Measurements from ENCODE around the gene TP53BP2.

TP53BP2 gene

GRCh38 chr1:223765036-223765718 is 80.6 kb downstream of the TP53BP2 start:
- no peak for DNase-seq (ENCODE audit: low read depth)

- DNase-seq (ENCODE audit: low read depth) = no peak
These were observed 81.9 kb downstream of the TP53BP2 start for GRCh38 chr1:223763881-223764280.

DNA sequence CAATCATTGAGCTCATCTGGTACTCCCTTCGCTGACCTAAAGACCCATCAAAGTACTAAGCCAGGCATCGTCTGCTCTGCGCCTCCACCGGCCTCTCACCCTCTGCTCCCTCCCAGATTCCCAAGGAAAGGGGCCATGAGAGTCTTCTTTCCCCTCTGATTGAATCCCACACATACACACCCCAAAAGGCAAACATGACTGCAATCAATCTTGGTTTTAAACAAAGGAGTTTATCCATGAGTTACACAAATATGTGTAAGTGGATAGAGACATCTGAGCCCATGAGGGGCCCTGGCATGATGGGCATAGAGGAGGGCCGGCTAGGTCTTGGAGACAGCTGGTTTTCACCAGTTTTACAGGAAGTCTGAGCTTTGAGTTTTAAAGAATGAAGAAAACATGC is 82.5 kb downstream of the TP53BP2 start:
- DNase-seq (ENCODE audit: low read depth) = no peak

DNA sequence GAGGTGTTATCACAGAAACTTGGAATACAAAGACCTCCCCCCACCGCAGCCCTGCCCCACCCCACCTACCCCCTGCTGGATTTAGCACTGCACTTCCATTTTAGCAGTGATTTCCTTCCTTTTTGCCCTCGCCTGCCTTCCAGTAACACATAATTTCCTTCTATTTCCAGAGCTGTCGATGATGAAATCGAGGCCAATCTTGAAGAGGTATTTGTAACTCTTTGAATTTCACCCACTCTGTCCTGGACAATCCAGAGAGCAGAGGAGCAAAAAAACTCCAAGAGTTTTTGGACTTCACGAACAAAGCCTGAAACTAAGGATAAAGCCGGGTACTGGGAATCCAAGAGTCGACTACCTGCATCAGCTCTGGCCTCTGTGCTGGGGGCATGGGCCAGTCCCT is 84.3 kb downstream of the TP53BP2 start:
- DNase-seq (ENCODE audit: low read depth) = no peak

GRCh38 chr1:223760833-223761232 is 84.9 kb downstream of the TP53BP2 start:
- DNase-seq (ENCODE audit: low read depth) = no peak

DNA sequence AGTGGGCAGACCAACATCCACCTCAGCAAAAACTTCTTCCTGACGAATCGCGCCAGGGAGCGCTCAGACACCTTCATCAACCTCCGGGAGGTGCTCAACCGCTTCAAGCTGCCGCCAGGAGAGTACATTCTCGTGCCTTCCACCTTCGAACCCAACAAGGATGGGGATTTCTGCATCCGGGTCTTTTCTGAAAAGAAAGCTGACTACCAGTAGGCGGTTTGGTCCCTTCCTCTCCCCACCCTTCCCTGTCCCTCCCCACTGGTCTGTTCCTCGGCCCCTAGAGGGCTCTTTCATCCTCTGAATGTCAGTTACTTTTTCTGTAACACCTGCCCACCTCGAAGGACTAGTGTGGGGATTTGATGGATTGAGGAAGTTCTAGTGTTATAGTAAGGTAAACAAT is 86.5 kb downstream of the TP53BP2 start:
- no peak for DNase-seq (ENCODE audit: low read depth)

GRCh38 chr1:223758734-223759133 is 87.0 kb downstream of the TP53BP2 start:
- DNase-seq (ENCODE audit: low read depth) = no peak

- no peak for DNase-seq (ENCODE audit: low read depth)
These were observed 88.7 kb downstream of the TP53BP2 start for GRCh38 chr1:223756806-223757700.

DNA sequence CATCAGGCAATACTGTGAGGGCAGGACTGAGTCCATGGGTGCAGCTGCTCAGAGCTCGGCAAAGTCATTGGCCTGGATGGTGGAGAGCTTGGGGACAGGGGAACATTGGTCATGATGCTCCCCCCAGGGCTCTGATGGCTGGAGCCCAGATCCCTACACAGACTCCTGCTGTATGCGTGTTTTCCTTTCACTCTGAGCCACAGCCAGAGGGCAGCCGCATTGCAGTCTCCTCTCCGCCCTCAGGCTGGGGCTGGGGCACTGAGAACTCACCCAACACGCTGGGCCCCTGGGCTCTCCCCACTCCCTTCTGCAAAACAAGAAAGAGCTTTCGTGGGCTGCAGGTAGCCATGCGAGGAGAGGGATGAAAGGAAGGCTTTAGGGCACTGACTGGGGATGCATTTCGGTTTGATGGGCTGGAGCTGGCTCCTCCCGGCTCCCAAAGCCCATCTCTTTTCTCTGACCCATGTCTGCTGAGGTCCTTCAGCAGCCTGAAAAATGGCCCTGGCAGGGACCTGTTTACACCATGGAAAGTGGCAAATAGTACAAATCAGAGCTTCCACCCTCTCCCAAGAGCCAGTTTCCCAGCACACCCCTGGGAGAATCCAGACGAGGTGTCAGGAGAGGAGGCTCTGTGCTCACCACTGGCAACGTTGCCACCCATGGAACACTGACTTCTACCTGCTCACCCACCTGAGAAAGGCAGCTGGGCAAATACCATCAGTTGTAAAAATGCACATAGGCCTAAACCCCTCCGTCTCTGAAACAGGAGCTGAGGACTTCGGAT is 89.6 kb downstream of the TP53BP2 start:
- no peak for DNase-seq (ENCODE audit: low read depth)

DNA sequence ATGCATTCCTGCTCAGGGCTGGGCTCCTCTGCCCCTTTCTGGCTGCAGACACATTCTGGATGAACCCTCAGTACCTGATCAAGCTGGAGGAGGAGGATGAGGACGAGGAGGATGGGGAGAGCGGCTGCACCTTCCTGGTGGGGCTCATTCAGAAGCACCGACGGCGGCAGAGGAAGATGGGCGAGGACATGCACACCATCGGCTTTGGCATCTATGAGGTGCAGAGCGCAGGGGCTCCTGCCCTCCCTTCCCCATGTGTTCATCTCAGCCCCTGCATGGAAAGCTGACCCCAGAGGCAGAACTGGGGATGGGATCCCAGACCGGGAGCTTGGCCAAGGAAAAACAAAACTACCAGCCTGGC is 90.3 kb downstream of the TP53BP2 start:
- DNase-seq (ENCODE audit: low read depth) = no peak

DNA sequence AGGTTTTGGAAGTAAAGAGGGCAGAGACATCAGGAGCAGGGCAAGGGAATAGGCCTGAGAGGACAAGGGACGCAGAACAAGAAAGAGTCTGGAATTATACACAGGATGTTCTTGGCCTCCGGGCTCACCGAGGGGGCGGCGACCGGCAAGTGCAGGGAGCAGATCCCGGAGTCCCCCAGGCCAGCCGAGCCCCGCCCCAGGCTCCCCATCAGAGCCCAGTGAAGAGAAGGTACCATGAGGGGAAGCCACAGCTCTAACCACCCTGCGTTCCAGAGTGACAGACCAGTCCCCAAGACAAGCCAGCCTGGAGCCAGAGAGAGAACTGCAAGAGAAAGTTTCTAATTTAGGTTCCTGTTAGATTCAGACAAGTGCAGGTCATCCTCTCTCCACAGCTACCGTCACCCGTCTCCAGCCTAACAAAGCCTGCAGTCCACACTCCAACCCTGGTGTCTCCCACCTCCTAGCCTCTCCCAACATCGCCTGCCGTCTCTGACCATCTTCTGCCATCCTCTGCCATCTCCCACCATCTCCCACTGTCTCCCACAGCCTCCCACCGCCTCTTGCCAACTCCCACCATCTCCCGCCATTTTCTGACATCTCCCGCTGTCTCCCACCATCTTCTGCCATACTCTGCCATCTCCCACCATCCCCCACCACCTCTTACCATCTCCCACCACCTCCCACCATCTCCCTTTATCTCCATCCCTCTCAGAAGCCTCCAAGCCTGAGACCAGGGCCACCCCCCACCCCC is 90.9 kb downstream of the TP53BP2 start:
- DNase-seq (ENCODE audit: low read depth) = no peak

DNA sequence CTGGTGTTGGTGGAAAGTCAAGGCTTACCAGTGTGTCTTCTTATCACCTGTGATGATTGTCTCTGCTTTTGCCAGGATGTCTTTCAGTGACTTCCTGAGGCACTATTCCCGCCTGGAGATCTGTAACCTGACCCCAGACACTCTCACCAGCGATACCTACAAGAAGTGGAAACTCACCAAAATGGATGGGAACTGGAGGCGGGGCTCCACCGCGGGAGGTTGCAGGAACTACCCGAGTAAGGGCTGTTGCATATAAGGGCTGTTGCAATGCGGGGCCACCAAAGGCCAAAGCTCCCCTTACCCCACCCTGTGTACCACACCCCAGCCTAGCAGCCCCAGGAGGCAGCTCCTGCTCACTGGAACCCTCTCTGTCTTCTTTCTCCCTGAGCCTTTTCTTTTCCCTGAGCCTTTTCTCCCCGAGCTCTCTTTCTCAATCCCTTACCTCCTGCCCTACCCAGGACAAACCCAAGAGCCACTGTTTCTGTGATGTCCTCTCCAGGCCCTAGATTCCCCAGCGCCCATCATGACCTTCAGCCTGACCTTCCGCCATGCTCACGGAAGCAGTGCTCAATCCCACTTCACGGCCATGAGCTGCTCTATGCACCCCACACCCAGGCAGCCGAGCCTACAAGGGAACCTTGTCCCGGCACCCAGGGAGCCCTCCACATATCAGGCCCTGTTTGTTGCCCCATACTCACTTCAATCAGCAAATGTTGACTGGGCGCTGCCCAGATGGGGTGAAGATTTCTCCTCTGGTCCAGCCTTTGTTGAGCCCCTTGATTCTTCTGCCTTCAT is 92.8 kb downstream of the TP53BP2 start:
- DNase-seq (ENCODE audit: low read depth) = no peak

GRCh38 chr1:223751696-223752095 is 94.1 kb downstream of the TP53BP2 start:
- no peak for DNase-seq (ENCODE audit: low read depth)

DNA sequence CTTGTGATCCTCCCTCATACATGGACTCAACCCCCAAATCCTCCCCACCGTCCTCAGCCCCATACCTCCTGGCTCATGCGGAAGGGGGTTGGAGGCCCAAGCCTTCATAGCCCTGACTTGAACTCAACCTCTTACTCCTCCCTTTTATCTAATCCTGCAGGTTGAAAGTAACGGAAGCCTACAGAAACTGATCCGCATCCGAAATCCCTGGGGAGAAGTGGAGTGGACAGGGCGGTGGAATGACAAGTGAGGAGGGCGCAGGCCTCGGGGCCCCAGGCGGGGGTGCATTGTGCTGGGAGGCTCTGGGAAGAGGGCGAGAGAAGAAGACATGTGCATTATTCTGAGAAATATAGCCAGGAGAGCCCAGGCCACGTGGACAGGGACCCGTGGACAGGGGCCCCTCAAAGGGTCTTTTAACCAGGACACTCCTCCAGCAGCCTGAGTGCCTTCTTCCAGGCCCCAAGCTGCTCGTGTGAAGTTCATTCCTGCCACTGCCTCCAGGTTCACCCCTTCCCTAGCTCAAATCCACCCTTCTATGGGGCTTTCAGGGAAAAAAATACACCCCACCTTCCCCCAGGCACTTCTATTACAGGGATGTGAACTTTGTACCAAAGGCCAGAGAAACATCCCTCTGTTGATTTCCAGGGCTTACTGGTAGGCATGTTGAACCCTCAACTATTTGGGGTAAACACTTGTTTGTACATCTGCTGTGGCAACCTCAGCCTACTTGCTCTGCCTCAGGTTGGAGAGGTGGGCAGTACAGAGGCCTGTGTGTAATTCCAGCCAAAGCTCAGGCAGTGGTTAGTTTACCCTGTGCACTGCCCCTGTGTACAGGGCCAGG is 94.8 kb downstream of the TP53BP2 start:
- no peak for DNase-seq (ENCODE audit: low read depth)

DNA sequence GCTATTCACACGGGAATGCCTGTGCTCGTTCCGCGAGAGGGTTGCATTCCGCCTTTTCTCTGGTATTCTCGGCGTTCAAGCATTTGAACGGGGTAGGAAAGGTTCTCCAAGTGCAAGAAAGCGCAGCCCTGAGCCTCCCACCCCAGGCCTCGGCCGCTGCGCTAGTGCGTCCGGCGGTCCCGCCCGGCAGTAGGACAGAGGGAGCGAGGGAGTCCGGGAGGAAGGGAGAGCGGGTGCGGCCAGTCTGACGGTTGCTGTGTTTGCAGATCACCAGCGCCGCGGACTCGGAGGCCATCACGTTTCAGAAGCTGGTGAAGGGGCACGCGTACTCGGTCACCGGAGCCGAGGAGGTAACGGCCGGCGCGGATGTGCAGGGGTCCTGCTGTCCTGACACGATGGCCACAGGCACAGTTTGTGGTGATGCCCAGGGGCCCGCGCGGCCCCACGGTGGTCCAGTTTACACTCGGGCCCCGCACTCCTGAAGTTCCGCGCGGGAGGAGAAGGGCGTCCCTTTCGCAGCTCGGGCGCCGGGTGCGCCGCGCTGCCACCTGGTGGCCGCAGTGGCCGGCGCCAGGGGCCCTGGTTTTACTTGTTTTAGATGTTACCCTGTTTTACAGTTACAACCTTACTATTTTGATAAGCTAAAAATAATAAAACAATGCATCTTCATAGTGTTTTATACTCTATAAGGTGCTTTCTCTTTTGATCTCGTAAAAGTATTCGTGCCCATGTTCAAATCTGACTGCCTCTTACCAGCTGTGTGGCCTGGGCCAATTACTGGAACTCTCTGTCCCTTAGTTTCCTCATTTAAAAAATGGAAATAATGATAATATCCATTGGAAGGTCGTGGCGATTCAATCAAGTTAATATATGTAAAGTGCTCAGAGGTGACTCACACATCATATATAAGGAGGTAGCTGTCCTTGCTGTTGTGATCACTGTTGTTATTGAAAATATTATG is 96.7 kb downstream of the TP53BP2 start:
- DNase-seq (ENCODE audit: low read depth) = peak; percentile 32

GRCh38 chr1:223748405-223748772 is 97.4 kb downstream of the TP53BP2 start:
- no peak for DNase-seq (ENCODE audit: low read depth)

- no peak for DNase-seq (ENCODE audit: low read depth)
These were observed 97.9 kb downstream of the TP53BP2 start for GRCh38 chr1:223747838-223748335.

DNA sequence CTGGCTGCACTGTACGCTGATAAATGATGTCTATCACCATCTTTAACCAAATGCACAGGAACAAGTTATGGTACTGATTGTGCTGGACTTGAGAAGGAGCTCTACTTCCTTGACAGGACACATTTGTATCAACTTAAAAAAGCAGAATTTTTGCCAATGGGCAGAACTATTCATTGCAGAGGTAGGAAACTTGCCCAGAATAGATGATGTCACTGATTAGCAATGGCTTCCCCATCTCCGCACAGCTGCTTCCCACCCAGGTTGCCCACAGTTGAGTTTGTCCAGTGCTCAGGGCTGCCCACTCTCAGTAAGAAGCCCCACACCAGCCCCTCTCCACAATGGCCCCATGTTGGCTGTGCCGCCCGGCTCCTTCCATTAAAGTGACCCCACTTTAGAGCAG is 100.0 kb downstream of the TP53BP2 start:
- DNase-seq (ENCODE audit: low read depth) = no peak

All from stimulated activated CD4-positive, alpha-beta T cell treated with anti-CD3 and anti-CD28 coated beads, Interleukin-2, amount 100 ng/mL, for 4 hours (primary cell).